H1 (cell line): Measurements from ENCODE around the gene ABCA5. TPM values are rescaled to one million over a fixed set of nuclear protein-coding genes. Genes with fewer than 3 reads are reported as not detected.

ENCODE experiments used
- CTCF ChIA-PET: fragments of 300-600 bp; sonication (Branson Sonifier 250); formaldehyde crosslinking; loops from one replicate; lab custom pipeline; 2021; ENCODE audit not compliant: partially characterized antibody; lab: Charles Lee
- POLR2A ChIA-PET: fragments of 300-600 bp; sonication (Branson Sonifier 250); formaldehyde crosslinking; loops from one replicate; lab custom pipeline; 2021; ENCODE audit warnings: inconsistent platforms; ENCODE audit not compliant: partially characterized antibody; lab: Charles Lee
- DNase-seq, 2 experiments: peaks; one replicate each; pipeline versions ENCODE4 v3.0.0 to v3.0.0-alpha.2; 2010 to 2022; ENCODE audit warnings: low spot score in 2 of 2, low read depth in 1 of 2, mixed read lengths in 1 of 2
- FAIRE-seq: peaks from 2 replicates; lab custom pipeline; 2011; peaks lifted over from hg19 to GRCh38; lab: Jason Lieb, UNC
- H2AFZ ChIP-seq: 2 replicates; pipeline ENCODE4 v1.8.1; 2012; ENCODE audit warnings: low read length, inconsistent platforms
- H2AK5ac ChIP-seq: 2 replicates; pipeline ENCODE4 v1.6.1; 2013; ENCODE audit warnings: low read depth, low read length
- H2BK120ac ChIP-seq: replicated peaks from 2 replicates; pipeline ENCODE3; 2013; ENCODE audit warnings: low read depth, low read length, inconsistent platforms
- H2BK12ac ChIP-seq: 2 replicates; pipeline ENCODE4 v1.6.1; 2013; ENCODE audit warnings: low read depth, low read length
- H2BK15ac ChIP-seq: 2 replicates; pipeline ENCODE4 v1.6.1; 2013; ENCODE audit warnings: low read length
- H2BK20ac ChIP-seq: 2 replicates; pipeline ENCODE4 v1.6.1; 2013; ENCODE audit warnings: low read length
- H2BK5ac ChIP-seq: 2 replicates; pipeline ENCODE4 v1.6.1; 2013; ENCODE audit warnings: low read depth, low read length
- H3K14ac ChIP-seq: 2 replicates; pipeline ENCODE4 v1.6.1; 2013; ENCODE audit warnings: inconsistent platforms; ENCODE audit not compliant: insufficient read length
- H3K18ac ChIP-seq: 2 replicates; pipeline ENCODE4 v1.6.1; 2013; ENCODE audit warnings: low read length; ENCODE audit errors: extremely low read depth
- H3K23ac ChIP-seq: 2 replicates; pipeline ENCODE4 v1.6.1; 2013; ENCODE audit warnings: inconsistent platforms; ENCODE audit not compliant: insufficient read length
- H3K23me2 ChIP-seq: 2 replicates; pipeline ENCODE4 v1.6.1; 2013; ENCODE audit warnings: low read depth, low read length
- H3K27ac ChIP-seq: 2 replicates; pipeline ENCODE4 v1.6.1; 2011; ENCODE audit warnings: low read depth, low read length, inconsistent platforms
- H3K27me3 ChIP-seq, 4 experiments: replicated peaks in 1 of 4; 1 replicate in 1 of 4; 2 replicates in 3 of 4; pipeline versions ENCODE4 v1.6.1 to v1.8.1; 2011 to 2013; ENCODE audit warnings: low read length in 3 of 4, mild to moderate bottlenecking in 3 of 4, inconsistent platforms in 2 of 4, mixed read lengths in 2 of 4, moderate library complexity in 1 of 4; ENCODE audit not compliant: control insufficient read depth in 3 of 4, insufficient read depth in 3 of 4; ENCODE audit errors: extremely low read depth in 1 of 4
- H3K36me3 ChIP-seq, 4 experiments: 2 replicates each; pipeline versions ENCODE4 v1.6.1 to v1.8.1; 2011 to 2013; ENCODE audit warnings: mild to moderate bottlenecking in 4 of 4, low read length in 3 of 4, moderate library complexity in 2 of 4, control low read depth in 1 of 4, inconsistent platforms in 1 of 4; ENCODE audit not compliant: insufficient read depth in 4 of 4, control insufficient read depth in 2 of 4
- H3K4ac ChIP-seq: replicated peaks from 2 replicates; pipeline ENCODE3; 2013; ENCODE audit warnings: low read length, low read depth, mixed read lengths, inconsistent platforms; ENCODE audit not compliant: insufficient read length
- H3K4me1 ChIP-seq, 4 experiments: replicated peaks in 1 of 4; 1 replicate in 1 of 4; 2 replicates in 3 of 4; pipeline versions ENCODE4 v1.6.1 to v1.8.1; 2011 to 2013; ENCODE audit warnings: low read length in 3 of 4, inconsistent platforms in 2 of 4, mixed read lengths in 1 of 4; ENCODE audit not compliant: insufficient read depth in 4 of 4, control insufficient read depth in 3 of 4
- H3K4me2 ChIP-seq, 2 experiments: 2 replicates each; pipeline versions ENCODE4 v1.6.1 to v1.8.1; 2011 to 2013; ENCODE audit warnings: low read depth in 2 of 2, low read length in 2 of 2, control low read depth in 1 of 2, inconsistent platforms in 1 of 2, mild to moderate bottlenecking in 1 of 2; ENCODE audit not compliant: insufficient read depth in 1 of 2
- H3K4me3 ChIP-seq, 4 experiments: fragments of 200-600, 300-600 bp in 1 of 4; sonication (generic), shearing (Covaris generic), sonication (Bioruptor Twin) in 1 of 4; 2 replicates each; pipeline versions ENCODE4 v1.5.1 to v1.8.1; 2011 to 2016; ENCODE audit warnings: low read length in 4 of 4, low read depth in 3 of 4, control low read depth in 2 of 4, inconsistent platforms in 2 of 4, mild to moderate bottlenecking in 2 of 4, mixed read lengths in 1 of 4, moderate library complexity in 1 of 4; ENCODE audit not compliant: insufficient read depth in 2 of 4; ENCODE audit errors: extremely low read depth in 1 of 4
- H3K56ac ChIP-seq: replicated peaks from 2 replicates; pipeline ENCODE3; 2013; ENCODE audit warnings: low read depth, mild to moderate bottlenecking, mixed read lengths, low read length, inconsistent platforms; ENCODE audit not compliant: insufficient read length
- H3K79me1 ChIP-seq: 2 replicates; pipeline ENCODE4 v1.6.1; 2013; ENCODE audit warnings: low read depth, low read length, control low read depth
- H3K79me2 ChIP-seq, 2 experiments: 2 replicates each; pipeline versions ENCODE4 v1.6.1 to v1.8.1; 2012 to 2013; ENCODE audit warnings: low read length in 2 of 2, mild to moderate bottlenecking in 2 of 2, inconsistent platforms in 1 of 2; ENCODE audit not compliant: insufficient read depth in 2 of 2, control insufficient read depth in 1 of 2
- H3K9ac ChIP-seq, 4 experiments: replicated peaks in 1 of 4; 1 replicate in 1 of 4; 2 replicates in 3 of 4; pipeline versions ENCODE4 v1.6.1 to v1.8.1; 2011 to 2013; ENCODE audit warnings: low read depth in 3 of 4, low read length in 3 of 4, control low read depth in 2 of 4, mild to moderate bottlenecking in 2 of 4, moderate library complexity in 2 of 4, inconsistent platforms in 1 of 4; ENCODE audit errors: extremely low read depth in 1 of 4
- H3K9me3 ChIP-seq, 2 experiments: 2 replicates each; pipeline versions ENCODE4 v1.6.1 to v1.8.1; 2012 to 2013; ENCODE audit warnings: mild to moderate bottlenecking in 2 of 2, moderate library complexity in 2 of 2, control low read depth in 1 of 2, inconsistent platforms in 1 of 2, low read depth in 1 of 2, low read length in 1 of 2, mixed read lengths in 1 of 2; ENCODE audit not compliant: insufficient read depth in 2 of 2
- H4K20me1 ChIP-seq, 2 experiments: replicated peaks in 1 of 2; 2 replicates each; pipeline versions ENCODE3 to v1.8.1; 2011 to 2013; ENCODE audit warnings: inconsistent platforms in 2 of 2, low read length in 2 of 2, mild to moderate bottlenecking in 1 of 2; ENCODE audit not compliant: insufficient read depth in 2 of 2, control insufficient read depth in 1 of 2
- H4K5ac ChIP-seq: 2 replicates; pipeline ENCODE4 v1.6.1; 2013; ENCODE audit warnings: low read length, low read depth, mixed read lengths, inconsistent platforms; ENCODE audit not compliant: insufficient read length
- H4K8ac ChIP-seq: 2 replicates; pipeline ENCODE4 v1.8.0; 2013; ENCODE audit warnings: mild to moderate bottlenecking, moderate library complexity, low read length, inconsistent platforms; ENCODE audit not compliant: insufficient read depth; ENCODE audit errors: extremely low read depth
- H4K91ac ChIP-seq: replicated peaks from 2 replicates; pipeline ENCODE3; 2013; ENCODE audit warnings: low read length, mixed read lengths, inconsistent platforms; ENCODE audit not compliant: insufficient read length
- CHD1 ChIP-seq: IDR thresholded peaks from 2 replicates; pipeline ENCODE4 v1.6.1; 2012; ENCODE audit warnings: low read depth, low read length, improper control_type of control experiment
- KDM5A ChIP-seq: fragments of 200-600 bp; IDR thresholded peaks from 2 replicates; pipeline ENCODE4 v1.7.1; 2012; ENCODE audit warnings: mild to moderate bottlenecking, low read length, inconsistent platforms, mixed read lengths
- NANOG ChIP-seq: IDR thresholded peaks from 2 replicates; pipeline ENCODE4 v1.6.1; 2011; ENCODE audit warnings: low read length, low read depth, mild to moderate bottlenecking, inconsistent platforms; ENCODE audit not compliant: insufficient read depth, poor library complexity, severe bottlenecking
- PHF8 ChIP-seq: fragments of 200-600 bp; sonication (generic); conservative IDR thresholded peaks from 2 replicates; pipeline ENCODE4 v1.7.1; 2012; ENCODE audit warnings: low read depth, mild to moderate bottlenecking, inconsistent platforms, low read length, moderate library complexity
- SIRT6 ChIP-seq: IDR thresholded peaks from one replicate; pipeline ENCODE4 v1.7.1; 2012; ENCODE audit warnings: low read length, inconsistent platforms
- SP1 ChIP-seq: IDR thresholded peaks from 2 replicates; pipeline ENCODE4 v1.6.1; 2011; ENCODE audit warnings: low read depth, low read length
- TAF7 ChIP-seq: optimal IDR thresholded peaks from 2 replicates; pipeline ENCODE3; 2011; ENCODE audit warnings: low read depth, mild to moderate bottlenecking, inconsistent platforms, low read length, moderate library complexity, borderline replicate concordance
- ZNF274 ChIP-seq: IDR thresholded peaks from 2 replicates; pipeline ENCODE4 v1.7.0; 2012; ENCODE audit warnings: low read length, borderline replicate concordance; ENCODE audit errors: extremely low read depth
- WGBS, 2 experiments: shearing (Covaris generic) in 1 of 2; methylation state at CpG; one replicate each; pipeline versions ENCODE4 v1.1.6 to v1.1.7; 2013 to 2015; ENCODE audit warnings: low lambda C conversion rate in 2 of 2, mixed read lengths in 2 of 2, inconsistent platforms in 1 of 2, low coverage in 1 of 2, missing lambda C conversion rate in 1 of 2; ENCODE audit not compliant: insufficient replicate concordance in 2 of 2, insufficient coverage in 1 of 2, insufficient read length in 1 of 2; ENCODE audit errors: extremely low coverage in 1 of 2, missing lambda C conversion rate in 1 of 2; 5-methylcytosine and 5-hydroxymethylcytosine counted together
- polyA plus RNA-seq, 7 experiments: library from polyadenylated mRNA; depleted of rRNA in 3 of 7; stranded (reverse) in 5 of 7; unstranded in 2 of 7; fragments of >200 nt in 5 of 7; fragments of 200-250 nt in 2 of 7; gene quantifications; 1 replicate in 5 of 7; 2 replicates in 1 of 7; 4 replicates in 1 of 7; pipeline versions ENCODE4 v1.2.1 to v1.2.3, GENCODE V29; 2011 to 2013; ENCODE audit warnings: missing spikeins in 2 of 7, mixed read lengths in 2 of 7
- total RNA-seq: library from RNA; stranded (reverse); fragmentation: NEBNext Ultra II Directional; extraction: Animal tissue kit (Norgen Biotek cat#: 25700); gene quantifications from 2 replicates; pipeline ENCODE4 v1.2.1, GENCODE V29; 2021

The ABCA5 gene
- total and polyA plus RNA-seq, 2 of the 8 experiments (the other 6 are each of a cell fraction or from before 2014, with no cell fraction given) = 1.3 to 4.1 TPM

DNA sequence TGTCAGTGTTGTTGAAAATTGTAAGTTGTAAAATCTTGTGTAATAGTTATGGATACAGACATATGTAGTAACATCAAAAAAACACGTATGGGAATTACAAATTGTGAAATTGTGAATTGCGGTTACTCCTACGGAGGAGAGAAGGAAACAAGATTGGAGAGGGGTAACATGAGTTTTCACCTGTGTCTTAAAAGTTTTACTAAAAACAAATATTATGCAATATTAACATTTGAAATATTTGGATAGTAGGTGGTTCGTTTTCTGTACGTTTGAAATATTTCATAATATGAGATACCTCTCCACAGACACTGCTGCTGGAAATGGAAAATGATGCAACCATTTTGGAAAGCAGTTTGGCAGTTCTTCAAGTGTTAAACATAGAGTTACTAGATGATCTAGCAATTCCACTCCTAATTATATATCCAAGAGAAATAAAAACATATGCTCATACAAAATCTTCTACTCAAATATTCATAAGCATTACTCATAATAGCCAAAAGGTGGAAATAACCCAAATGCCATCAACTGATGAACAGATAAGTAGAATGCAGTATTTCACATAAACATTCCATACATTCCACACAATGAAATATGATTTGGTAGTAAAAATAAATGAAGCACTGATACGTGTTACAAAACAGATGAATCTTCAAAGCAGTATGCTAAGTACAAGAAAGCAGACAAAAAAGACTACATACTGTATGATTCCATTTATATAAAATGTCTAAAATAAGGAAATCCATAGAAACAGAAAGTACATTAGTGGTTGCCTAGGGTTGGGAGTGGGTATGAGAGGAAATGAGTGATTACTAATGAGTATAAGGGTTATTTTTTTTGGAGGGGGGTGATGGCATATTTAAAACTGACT, 57.6 kb downstream of the ABCA5 start:
- DNase-seq (no peak), FAIRE-seq (no peak)
- H2AK5ac ChIP-seq = no peak overlapping the region
- TF ChIP-seq KDM5A (no peak), ZNF274 (no peak), CHD1 (no peak), SIRT6 (no peak), PHF8 (no peak), SP1 (no peak), TAF7 (no peak), NANOG (no peak)
- H2AFZ ChIP-seq = no peak overlapping the region
- no peak overlapping the region for H3K27ac ChIP-seq
- no peak overlapping the region for H4K8ac ChIP-seq
- H3K27me3 ChIP-seq = no peaks in the 10 kb centered on the region
- H3K56ac ChIP-seq = no peak overlapping the region
- H3K4me2 ChIP-seq = no peak overlapping the region
- WGBS, 2 experiments = 92% methylated on average over 6 of the region's 6 CpGs; no CpG with 5 or more reads in 1 of the 2 experiments
- no peak overlapping the region for H3K18ac ChIP-seq
- H3K23ac ChIP-seq = no peak overlapping the region
- no peak overlapping the region for H2BK12ac ChIP-seq
- no peaks in the 10 kb centered on the region for H3K9me3 ChIP-seq
- H2BK5ac ChIP-seq = no peak overlapping the region
- H3K79me1 ChIP-seq = no peaks in the 10 kb centered on the region
- POLR2A ChIA-PET = no interaction called here
- no peaks in the 10 kb centered on the region for H3K79me2 ChIP-seq
- no peak overlapping the region for H3K14ac ChIP-seq
- no peak overlapping the region for H4K91ac ChIP-seq
- no peaks in the 10 kb centered on the region for H3K4me1 ChIP-seq
- H3K4me3 ChIP-seq = no peak overlapping the region
- no peak overlapping the region for H2BK20ac ChIP-seq
- H4K5ac ChIP-seq = no peak overlapping the region
- no peak overlapping the region for H3K4ac ChIP-seq
- no peak overlapping the region for H2BK120ac ChIP-seq
- CTCF ChIA-PET = no interaction called here
- no peaks in the 10 kb centered on the region for H3K23me2 ChIP-seq
- H3K9ac ChIP-seq = no peak overlapping the region
- H4K20me1 ChIP-seq = peaks cover 0 to 1% of the 10 kb centered on the region in 2 experiments
- no peaks in the 10 kb centered on the region for H3K36me3 ChIP-seq
- H2BK15ac ChIP-seq = no peak overlapping the region
